Glomerular visceral epithelial cell (primary cell): ENCODE measurements around the gene RGPD5.
"Not testable (repeated sequence)": the region's sequence is repeated elsewhere in the genome, so short reads cannot be mapped to it uniquely, and the experiment has no call there.

Experiments
- DNase-seq: peaks from one replicate; pipeline ENCODE4 v3.0.0-alpha.2; 2016; ENCODE audit errors: extremely low spot score

RGPD5 gene

DNA sequence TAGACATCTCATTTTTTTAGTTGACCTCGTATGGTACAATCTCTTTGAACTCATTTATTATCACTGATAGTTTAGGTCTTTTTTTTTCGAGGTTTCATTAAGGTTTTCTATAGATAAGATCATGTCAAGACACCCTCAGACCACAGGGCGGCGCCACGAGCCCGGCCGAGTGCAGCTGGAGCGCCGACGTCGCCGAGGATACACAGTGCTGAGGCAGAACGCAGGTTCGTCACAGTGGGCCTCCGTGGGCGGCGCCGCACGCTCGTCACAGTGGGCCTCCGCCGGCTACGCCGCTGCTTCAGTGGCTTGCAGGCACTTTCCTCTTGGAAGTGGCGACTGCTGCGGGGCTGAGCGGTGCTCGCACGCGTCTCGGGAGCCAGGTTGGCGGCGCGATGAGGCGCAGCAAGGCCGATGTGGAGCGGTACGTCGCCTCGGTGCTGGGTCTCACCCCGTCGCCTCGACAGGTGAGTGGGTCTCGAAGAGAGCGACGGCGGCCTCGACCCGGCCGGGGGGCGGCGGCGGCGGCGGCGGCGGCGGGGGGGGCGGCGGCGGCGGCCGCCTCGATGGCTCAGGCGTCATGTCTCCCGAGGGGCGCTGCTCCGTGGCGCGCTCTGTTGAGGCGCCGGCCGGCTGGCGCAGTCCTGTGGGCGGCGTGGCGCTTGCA, at the start of gene RGPD5:
Gene RGPD5 (plus strand): TSS at position 232 of the 664 bp plus-strand sequence. CDS start 161 bp downstream, at position 393.
- not testable (repeated sequence) for DNase-seq

DNA sequence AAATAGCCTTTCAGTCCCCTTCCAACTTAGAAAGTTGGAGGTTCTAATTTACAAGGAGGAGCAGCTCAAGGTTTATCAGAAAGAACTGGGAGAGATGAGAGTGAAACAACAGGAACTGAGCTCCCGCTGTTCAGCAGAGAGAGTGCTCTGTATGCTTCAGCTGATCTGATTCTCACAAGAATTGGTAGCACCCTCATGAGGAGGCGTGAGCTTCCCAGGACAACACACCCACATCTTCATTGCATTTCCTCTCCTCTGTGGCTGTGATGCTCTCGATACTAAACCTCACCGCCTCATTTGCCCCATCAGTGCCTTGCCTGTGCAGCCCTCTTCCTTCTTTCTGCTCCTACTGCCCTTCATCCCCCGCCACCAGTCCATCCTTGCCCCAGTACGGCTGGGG, 42.5 kb upstream of the RGPD5 start:
- not testable (repeated sequence) for DNase-seq

DNA sequence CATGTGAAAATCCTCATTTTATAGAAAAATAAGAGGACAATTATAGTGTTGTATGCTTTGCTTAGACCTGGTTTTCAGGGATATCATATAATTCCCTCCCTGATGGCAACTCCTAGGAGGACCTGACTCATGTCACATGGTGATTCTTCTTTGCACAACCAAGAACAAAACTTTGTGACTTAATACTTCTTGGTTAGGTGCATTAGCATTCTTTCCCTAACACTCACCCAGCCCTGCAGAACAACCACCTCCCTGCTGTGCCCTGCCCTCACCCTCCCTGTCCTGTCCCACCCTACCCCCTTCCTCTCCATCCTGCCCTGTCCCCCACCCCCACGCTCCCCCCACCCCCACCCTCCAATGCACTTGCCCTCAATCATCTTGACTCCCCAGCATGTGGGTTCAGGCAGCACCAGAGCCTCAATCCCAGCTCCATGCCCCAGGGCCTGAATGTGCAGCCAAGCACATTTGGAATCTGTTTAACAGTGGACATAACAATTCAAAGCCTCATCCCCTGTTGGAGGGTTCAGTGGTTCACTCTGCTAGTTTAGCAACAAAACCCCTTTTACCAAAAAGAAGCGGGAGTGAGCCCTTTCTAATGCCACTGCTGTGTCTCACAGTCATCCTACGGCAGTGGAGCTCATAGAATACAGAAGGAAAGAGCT, 36.8 kb upstream of the RGPD5 start:
- not testable (repeated sequence) for DNase-seq

DNA sequence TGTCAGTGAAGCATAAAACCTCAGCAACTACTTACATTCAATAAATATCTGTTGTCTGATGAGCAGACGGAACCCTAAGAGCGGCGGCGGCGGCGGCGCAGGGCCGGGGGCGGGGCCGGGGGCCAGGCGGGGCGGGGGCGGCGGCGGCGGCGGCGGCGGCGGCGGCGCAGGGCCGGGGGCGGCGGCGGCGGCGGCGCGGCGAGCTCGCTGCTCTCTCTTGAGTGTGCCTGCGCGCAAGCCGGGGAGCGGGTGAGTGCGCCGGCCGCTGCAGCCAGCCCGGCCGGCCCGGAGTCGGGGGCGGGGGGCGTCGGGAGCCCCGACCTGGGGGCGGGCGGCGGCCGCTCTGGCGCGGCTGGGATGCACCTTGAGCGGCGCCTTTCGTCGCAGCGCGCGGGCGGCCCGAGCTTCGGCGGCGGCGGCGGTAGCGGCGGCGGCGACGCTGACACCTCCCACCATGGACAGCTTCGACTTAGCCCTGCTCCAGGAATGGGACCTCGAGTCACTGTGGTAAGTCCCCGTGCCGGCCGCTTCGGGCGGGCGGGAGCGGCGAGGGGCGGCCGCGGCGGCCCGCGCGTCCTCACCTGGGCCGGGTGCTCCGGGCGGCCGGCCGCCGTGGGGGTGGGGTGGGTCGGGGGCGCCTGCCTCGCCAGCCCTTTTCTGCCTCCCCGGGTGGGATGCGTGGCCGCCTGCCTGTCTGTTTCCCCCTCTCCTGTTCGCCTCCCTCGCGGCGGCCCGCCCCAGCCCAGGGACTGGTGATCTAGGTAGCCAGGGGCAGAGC, 33.7 kb upstream of the RGPD5 start:
- DNase-seq, result not testable (repeated sequence)

DNA sequence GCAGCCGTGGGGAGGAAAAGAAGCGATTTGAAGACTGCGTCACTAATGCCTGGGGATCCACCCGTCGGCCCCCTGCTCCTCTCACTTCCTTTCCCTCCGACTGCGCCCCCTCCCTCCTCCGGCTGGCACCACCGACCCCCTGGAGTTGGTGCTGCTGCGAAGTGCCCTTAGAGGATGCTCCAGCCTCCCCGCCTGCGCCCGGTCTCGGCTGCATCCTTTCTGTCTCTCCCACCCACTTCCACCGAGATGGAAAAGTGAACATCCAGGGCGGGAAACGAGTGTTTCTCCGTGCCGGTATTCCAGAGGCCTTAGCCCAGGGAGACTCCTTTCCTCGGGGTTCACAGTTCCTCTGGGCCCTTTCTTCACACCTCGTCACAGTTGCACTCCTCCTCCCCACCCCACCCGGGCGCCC, 33.1 kb upstream of the RGPD5 start:
- not testable (repeated sequence) for DNase-seq

DNA sequence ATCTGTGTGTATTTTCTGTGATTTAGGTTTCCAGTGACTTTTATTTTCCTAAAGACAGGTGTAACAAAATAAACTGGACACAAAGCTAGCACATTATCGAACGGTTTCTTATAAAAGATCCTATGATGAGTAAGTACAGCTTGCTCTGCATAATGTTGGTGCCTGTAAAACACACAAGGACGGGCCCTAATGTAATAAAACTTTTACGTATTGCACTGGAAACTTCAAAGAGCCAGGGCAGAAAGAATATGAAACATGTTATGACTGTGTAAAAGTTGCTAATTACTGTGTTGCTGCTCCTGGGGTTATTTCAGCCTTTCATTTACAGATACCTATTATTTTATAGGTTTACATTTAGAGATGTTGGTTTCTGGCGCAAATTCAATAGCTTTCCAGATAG, 32.1 kb upstream of the RGPD5 start:
- DNase-seq, result not testable (repeated sequence)

DNA sequence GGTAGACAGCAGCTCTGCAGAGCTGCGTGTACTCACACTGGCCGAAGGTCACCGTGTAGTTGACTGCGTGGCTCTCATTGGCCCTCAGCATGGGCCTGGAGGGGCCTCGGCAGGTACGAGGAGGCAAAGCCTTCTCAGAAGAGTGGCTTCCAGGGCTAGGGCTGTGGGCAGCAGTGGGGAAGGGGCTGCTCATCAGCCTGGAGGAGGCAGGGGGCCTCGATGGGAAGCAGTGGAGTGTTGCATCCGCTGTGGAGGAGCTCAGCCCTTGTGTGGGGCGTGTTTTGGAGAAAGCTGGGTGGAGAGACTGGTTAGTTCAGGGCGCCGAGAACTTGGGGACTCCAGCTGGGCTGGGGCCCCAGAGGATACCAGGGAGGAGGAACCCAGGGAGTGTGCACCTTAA, 28.0 kb upstream of the RGPD5 start:
- not testable (repeated sequence) for DNase-seq

DNA sequence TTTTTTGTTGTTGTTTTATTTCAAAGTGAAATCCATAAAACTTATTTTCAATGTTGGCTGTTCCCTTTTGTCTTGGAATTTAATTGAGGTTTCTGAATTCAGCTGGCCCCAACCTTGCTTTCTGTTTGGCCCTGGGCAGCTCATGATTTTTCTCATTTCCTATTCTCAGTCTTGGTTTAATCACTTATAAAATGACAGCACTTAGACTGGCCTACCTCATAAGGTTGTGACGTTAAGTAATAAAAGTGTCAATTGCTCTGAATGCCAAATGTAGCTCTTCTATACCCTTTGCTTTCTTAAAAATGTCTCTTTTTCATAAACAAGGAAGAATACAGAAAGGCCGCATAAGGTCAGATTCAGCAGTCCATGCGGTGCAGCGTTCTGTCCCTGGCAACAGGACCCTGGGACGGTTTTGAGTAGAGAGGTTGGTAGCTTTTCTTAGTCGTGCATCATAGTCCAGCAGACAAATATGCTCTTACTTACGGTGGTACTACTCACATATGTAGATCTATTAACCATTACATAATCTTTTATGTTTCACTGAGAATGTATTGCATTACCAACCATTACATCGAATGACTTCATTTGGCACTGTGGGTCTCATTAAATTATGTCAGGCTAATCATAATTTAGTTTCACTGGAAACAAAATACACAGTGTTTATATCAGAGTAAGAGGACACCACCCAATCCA, 27.1 kb upstream of the RGPD5 start:
- DNase-seq, result not testable (repeated sequence)

DNA sequence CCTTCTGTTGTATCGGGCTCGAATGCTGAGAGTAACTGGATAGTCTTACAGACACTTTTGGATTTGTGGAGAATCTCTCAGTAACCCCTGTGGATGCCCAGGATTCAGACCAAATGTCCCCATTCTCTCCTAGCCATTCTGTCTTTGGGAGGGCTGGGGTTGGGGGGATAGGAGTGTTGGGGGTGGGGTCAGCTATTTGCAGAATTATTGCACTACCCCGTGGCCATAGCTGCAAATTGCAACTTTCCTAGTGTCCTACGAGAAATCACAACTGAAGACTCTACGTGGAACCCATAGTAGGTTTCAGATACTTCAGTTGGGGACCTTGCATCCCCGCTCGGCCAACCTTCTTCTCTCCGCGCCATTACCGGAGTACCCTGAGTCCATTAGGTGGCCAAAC, 25.2 kb upstream of the RGPD5 start:
- not testable (repeated sequence) for DNase-seq

DNA sequence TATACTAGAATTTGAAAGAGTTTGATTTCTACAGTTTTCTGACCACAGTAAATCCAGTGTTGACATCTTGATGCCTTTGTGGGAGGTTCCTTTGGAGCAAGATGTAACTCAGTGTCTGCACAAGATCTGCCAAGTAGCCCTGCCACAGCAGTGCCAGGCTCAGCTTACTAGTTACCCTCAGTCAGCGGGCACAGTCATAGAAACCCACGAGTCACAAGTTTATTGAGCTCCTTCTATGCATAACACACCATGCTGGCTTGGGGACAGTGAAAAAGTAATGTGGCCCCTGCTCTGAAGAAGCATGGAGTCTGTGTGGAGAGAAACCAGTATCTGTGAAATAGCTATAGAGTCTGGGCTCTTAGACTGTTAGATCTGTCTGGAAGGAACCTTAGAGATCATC, 15.0 kb upstream of the RGPD5 start:
- DNase-seq, result not testable (repeated sequence)

DNA sequence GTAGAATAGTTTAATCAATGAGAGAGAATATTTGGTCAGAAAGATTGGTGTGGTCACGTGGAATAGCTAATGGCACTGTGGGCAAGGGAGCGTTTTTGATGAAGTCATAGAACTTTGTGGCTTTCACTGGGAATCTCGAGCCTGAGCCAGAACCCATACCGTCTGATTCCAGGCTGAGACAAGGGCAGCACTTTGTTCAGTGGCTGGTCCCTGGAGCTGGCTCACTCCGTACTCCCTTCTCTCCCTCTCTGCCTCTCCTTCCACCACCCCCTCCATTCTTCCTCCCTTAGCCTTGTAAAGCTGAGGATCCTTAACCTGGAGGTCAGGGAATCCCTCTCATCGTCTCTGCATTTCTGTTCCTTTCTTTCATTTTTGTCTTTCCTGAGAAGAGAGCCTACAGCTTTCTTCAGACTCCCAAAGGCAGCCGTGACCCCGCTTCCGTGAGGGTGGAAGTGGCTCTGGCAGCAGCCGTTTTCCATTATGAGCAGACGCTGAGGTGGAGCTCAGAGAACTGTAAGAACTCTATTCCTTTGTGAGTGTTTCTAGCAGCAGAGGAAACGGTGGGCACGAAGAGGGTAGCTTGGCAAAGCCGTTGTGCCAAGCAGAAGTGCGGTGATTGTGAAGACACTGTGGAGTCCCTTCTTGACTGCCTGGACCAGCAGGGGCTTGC, 12.8 kb upstream of the RGPD5 start:
- not testable (repeated sequence) for DNase-seq

DNA sequence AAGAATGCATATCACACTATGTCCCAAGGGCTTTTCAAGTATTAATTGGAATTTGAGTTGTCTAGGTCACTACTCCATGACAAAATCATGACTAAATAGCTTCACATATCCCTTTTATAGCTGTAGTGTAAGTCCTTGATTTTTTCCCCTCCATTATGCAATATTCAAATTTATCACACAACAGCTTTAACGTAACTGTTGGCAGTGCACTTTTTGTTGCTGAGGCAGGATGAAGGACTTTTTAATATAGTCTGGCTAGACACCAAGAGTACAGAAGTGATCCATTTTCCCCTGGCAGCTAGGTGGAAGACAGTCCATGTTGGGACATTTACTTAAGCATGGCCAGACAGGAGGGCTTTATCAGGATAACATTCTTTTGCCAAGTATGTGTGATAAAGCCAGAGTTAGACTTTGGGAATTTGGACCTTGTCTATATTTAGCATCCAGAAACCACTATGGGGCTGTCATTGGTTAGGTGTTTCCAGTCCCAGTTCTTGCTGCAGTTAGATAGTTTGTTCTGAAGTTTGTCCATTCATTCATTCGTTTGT, 11.6 kb upstream of the RGPD5 start:
- DNase-seq, result not testable (repeated sequence)

DNA sequence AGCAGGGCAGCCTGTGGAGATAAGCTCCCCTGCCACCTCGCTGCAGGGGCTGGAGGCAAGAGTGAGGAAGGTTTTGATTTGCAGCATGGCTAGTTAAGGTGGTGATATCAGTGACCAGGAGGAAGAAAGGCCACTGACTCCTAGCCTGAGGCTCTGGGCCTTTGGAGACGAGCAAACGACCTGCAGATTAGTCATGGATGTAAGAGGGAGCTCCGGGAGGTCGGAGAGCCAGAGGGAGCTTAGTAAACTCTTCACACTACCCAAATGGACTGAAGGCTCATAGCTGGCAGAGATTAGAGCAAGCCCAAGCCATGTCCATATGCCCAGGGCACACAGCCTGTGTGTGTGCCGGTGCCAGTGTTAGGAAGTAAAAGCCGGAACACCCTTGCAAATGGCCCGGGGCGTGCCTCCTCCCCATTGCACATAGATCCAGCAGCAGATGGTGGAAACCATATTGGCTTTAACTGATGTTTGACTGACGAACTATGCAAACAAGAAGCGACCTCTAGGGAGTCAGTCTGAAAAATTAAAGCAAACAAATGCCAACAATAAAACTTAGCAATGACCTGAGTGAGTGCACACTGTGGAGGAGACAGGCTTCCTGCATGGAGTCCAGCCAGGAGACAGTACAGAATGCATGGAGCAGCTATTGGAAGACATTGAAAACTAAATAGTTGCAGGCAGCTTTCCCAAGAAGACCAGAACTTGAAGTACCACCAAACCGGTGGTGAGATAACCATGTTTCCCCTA, 2.4 kb upstream of the RGPD5 start:
- not testable (repeated sequence) for DNase-seq

DNA sequence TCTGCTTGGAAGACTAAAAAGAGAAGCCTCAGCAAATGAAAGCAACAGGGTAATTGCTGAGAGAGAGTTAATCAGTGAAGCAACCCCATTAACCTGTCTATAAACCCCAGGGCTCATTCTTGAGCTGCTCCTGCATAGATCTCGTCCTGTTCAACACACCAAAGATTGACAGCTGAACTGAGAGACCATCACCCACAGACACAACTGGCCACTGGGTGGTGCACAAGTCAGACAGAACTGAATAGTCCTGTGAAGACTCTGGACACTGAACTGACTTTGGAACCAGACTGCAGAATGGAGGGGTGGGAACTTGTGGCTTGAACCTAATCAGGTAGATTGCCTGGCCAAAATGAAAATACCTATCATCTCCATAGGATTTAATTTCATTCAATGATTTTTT, 1.4 kb upstream of the RGPD5 start:
- DNase-seq, result not testable (repeated sequence)

DNA sequence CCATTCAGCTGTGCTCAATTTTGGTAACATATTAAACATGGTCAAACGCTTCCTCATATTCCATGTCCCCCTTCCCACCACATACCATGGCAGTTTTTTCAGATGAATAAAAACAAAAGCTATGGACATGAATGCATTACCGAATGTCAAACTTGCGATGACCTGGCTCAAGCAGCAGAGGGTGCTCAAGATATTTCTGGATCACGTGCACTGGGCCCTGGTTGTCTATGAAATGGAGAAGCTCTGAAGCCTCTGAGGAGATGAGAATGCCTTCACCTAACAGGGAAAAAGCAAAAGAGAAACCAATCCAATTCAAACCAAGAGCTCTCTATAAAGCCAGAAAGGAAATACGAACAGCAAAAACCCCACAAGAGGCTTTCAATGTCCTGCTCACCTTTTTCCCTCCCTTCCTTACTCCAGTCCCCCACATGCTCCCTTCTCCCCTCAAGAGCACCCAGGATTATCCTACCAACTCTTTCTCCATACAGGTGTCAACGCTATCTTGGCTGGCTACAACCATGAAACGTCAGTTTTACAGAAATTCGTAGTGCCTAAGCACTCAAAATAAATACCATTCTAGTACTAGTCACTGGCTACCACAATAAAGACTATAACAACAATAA, 77.1 kb downstream of the RGPD5 start:
- not testable (repeated sequence) for DNase-seq

DNA sequence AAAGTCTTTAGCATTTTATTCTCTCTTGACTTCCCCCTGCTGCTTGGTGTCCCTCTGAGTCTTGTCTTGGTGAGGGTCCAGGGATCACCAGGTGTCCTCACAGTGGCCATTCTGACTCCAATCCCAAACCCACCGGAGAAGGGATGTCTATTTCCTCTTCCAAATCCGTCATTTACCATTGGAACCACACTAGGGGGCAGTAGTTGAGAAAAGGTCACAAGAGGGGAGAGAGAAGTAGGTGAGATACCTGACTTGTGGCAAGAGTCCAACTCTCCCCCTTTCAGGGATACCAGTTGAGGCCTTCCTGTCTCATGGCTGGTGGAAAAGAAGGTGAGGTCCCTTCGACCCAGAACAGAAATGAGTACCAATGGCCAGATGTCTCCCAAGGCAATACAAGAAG, 82.5 kb downstream of the RGPD5 start:
- DNase-seq, result not testable (repeated sequence)

DNA sequence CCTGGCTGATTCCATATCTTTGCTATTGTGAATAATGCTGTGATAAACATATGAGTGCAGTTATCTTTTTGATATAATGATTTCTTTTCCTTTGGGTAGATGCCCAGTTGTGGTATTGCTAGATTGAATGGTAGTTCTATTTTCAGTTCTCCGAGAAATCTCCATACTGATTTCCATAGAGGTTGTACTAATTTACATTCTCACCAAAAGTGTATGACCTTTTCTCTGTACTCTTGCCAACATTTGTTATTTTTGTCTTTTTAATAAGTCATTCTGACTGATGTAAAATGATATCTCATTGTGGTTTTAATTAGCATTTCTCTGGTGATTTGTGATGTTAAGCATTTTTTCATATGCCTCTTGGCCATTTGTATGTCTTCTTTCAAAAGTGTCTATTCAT, 88.0 kb downstream of the RGPD5 start:
- DNase-seq, result not testable (repeated sequence)

DNA sequence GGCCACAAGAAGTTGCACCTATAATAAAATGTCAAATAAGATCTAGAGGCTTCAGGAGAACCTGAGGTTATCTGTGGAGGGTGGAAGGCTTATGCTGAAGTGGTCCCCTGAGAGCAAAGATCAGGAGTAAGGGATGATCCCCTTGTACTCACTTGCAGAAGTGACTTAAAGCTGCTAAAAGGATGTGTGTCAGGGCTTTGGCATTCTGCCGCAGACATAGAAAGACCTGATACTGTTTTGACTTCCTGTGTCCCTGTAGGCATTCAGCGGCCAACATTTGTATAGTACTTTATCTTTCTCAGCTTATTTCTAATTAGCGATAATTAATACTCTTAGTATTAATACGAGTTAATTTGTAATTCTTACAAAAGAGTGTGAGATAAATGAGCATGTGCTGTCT, 94.3 kb downstream of the RGPD5 start:
- DNase-seq, result not testable (repeated sequence)

DNA sequence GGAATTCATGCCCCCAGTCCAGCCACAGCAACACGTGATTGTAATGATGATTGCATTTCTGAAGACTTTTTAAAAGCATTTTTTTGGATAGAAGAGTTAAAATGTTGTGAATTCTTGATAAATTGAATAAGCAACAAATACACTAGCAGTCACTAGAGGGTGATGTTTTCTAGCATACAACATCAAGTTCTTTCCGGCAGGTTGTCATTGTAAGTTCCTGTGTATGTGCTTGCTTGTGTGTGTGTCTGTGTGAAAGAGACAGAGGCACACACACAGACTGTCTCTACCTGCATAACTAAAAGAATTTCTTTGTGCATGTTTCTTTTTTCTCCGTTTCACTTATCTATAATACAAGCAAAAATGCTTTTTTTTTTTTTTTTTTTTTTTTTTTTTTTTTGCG, 95.8 kb downstream of the RGPD5 start:
- DNase-seq, result not testable (repeated sequence)

DNA sequence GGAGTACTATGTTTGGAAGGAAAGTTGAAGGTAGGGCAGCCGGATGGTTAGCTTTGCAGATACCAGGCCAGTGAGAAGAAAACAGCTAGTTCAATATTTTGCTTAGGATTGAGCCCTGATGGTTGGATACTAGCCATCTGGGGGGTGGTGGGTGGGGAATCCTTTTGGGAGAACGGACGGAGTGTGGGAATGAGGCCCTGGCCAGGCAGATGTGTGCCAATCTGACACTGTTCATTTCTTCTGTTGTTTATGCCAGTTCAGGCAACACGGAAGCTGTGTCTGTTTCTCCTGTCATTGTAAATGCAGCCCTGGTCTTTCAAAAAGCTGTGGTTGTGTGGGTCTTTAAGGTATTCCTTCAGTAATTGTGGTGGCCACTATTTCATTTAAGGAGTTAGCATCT, 96.9 kb downstream of the RGPD5 start:
- not testable (repeated sequence) for DNase-seq
